GM19324 (cell line): Measurements from ENCODE around the gene SPECC1L.

Source experiments
- ATAC-seq: cut with Tn5 transposase; IDR thresholded peaks from one replicate; pipeline ENCODE4 v1.9.1; 2021; ENCODE audit warnings: mild to moderate bottlenecking, moderate library complexity; ENCODE audit not compliant: unreplicated experiment, low FRiP score

Gene SPECC1L

GRCh38 chr22:24357547-24357946 is 86.9 kb downstream of the SPECC1L start:
- ATAC-seq: no peak

- no peak for ATAC-seq
These were observed 87.6 kb downstream of the SPECC1L start for GRCh38 chr22:24358105-24358836.

GRCh38 chr22:24359452-24360120 is 89.0 kb downstream of the SPECC1L start:
- ATAC-seq: no peak

- ATAC-seq: no peak
These were observed 91.5 kb downstream of the SPECC1L start for GRCh38 chr22:24361976-24362646.

- ATAC-seq: no peak
These were observed 92.6 kb downstream of the SPECC1L start for GRCh38 chr22:24363243-24363642.

- no peak for ATAC-seq
These were observed 96.1 kb downstream of the SPECC1L start for GRCh38 chr22:24366701-24367100.

GRCh38 chr22:24367841-24368240 is 97.2 kb downstream of the SPECC1L start:
- no peak for ATAC-seq

- no peak for ATAC-seq
These were observed 99.8 kb downstream of the SPECC1L start for GRCh38 chr22:24370401-24370800.

- ATAC-seq: no peak
These were observed 105.4 kb downstream of the SPECC1L start for GRCh38 chr22:24376002-24376401.

GRCh38 chr22:24376586-24376985 is 106.0 kb downstream of the SPECC1L start:
- no peak for ATAC-seq

GRCh38 chr22:24379536-24379935 is 108.9 kb downstream of the SPECC1L start:
- ATAC-seq: no peak

- ATAC-seq: no peak
These were observed 109.7 kb downstream of the SPECC1L start for GRCh38 chr22:24380220-24380904.

- ATAC-seq: no peak
These were observed 110.2 kb downstream of the SPECC1L start for GRCh38 chr22:24380905-24381230.

- no peak for ATAC-seq
These were observed 112.4 kb downstream of the SPECC1L start for GRCh38 chr22:24383061-24383460.

- no peak for ATAC-seq
These were observed 113.5 kb downstream of the SPECC1L start for GRCh38 chr22:24384131-24384530.

GRCh38 chr22:24386937-24387471 is 116.4 kb downstream of the SPECC1L start:
- ATAC-seq: no peak

- no peak for ATAC-seq
These were observed 119.0 kb downstream of the SPECC1L start for GRCh38 chr22:24389680-24390079.

- ATAC-seq: no peak
These were observed 119.5 kb downstream of the SPECC1L start for GRCh38 chr22:24390156-24390555.

GRCh38 chr22:24390576-24390975 is 119.9 kb downstream of the SPECC1L start:
- no peak for ATAC-seq

GRCh38 chr22:24391836-24392217 is 121.2 kb downstream of the SPECC1L start:
- no peak for ATAC-seq
